GM12872 (cell line): ENCODE measurements around the gene B3GLCT.
A peak's percentile ranks its signal among the peaks of the same experiment; 100 is the strongest.

ENCODE experiments used
- TF ChIP-seq, protein P1 (sequence below): IDR thresholded peaks from 3 replicates; pipeline ENCODE4 v1.5.1; 2011; ENCODE audit warnings: low read depth, mild to moderate bottlenecking, low read length, moderate library complexity; ENCODE audit not compliant: insufficient read depth

Gene B3GLCT

GRCh38 chr13:31162151-31163008 lies 37.4 kb upstream of the B3GLCT start:
- TF ChIP-seq, protein P1, sequence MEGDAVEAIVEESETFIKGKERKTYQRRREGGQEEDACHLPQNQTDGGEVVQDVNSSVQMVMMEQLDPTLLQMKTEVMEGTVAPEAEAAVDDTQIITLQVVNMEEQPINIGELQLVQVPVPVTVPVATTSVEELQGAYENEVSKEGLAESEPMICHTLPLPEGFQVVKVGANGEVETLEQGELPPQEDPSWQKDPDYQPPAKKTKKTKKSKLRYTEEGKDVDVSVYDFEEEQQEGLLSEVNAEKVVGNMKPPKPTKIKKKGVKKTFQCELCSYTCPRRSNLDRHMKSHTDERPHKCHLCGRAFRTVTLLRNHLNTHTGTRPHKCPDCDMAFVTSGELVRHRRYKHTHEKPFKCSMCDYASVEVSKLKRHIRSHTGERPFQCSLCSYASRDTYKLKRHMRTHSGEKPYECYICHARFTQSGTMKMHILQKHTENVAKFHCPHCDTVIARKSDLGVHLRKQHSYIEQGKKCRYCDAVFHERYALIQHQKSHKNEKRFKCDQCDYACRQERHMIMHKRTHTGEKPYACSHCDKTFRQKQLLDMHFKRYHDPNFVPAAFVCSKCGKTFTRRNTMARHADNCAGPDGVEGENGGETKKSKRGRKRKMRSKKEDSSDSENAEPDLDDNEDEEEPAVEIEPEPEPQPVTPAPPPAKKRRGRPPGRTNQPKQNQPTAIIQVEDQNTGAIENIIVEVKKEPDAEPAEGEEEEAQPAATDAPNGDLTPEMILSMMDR = 0 out of 3 replicates have a peak, but pooled peaks have one; percentile 4

- TF ChIP-seq, protein P1 = no peak
Observed at GRCh38 chr13:31166591-31166990, 33.2 kb upstream of the B3GLCT start.

- TF ChIP-seq, protein P1 = no peak
Observed at GRCh38 chr13:31167490-31167889, 32.3 kb upstream of the B3GLCT start.

DNA sequence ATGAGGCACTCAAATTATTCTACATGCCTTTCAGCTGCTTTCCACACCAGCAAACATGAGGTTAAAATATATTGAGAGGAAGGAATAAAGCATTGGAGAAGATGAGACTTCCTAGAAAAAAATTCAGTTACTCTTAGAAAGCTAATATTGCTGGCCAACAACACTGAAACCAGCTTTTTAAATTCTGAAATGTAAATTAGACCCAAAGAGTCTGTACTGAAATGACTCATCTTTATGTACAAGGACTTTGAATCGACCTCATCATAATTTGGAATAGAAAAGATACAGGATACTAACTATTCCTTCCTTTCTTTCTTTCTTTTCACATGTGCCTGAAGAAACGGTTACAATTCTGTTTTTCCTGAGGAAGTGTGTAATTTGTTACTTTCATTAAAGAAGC lies 31.6 kb upstream of the B3GLCT start:
- TF ChIP-seq, protein P1 = no peak

DNA sequence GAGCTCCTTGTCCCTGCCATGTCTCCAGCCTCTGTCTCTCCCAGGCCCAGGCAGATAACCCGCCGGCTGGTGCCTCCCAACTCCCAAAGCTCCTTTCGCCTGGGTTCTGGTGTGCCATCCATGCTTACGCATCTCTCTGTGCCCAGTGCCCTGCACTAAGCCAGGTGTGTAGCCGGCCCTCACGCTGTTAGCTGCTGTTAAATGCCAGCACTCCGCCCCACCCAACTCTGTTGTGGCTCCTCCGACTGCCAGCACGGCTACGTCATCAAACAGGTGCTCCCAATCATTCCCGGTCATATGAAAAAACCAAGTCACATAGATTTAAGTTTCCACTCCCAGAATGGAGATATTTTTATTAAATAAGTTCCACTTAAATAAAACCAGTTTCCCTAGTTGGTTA lies 31.0 kb upstream of the B3GLCT start:
- TF ChIP-seq, protein P1 = no peak

GRCh38 chr13:31172001-31172400 lies 27.8 kb upstream of the B3GLCT start:
- TF ChIP-seq, protein P1 = no peak

- TF ChIP-seq, protein P1 = no peak
Observed at GRCh38 chr13:31172535-31172934, 27.2 kb upstream of the B3GLCT start.
